Measurements from ENCODE around the gene ADAM21. TPM values are rescaled to one million over a fixed set of nuclear protein-coding genes. Genes with fewer than 3 reads are reported as not detected.

ADAM21 gene
- total and polyA plus RNA-seq, 2 of the 13 experiments (the other 11 are each of a cell fraction or from before 2014, with no cell fraction given), result 0.03 to 0.07 TPM

GRCh38 chr14:70416725-70417349 lies 35.1 kb upstream of the ADAM21 start, which contains the start of gene SYNJ2BP (continued):
- TF ChIP-seq ATAD3A (CRISPR knock-in tag; IDR thresholded peaks at IDR 0.05), result no peak
- peak; percentile 100 for TF ChIP-seq IRF2 (CRISPR knock-in tag; IDR thresholded peaks at IDR 0.05)
- no peak for TF ChIP-seq CENPT (CRISPR knock-in tag; IDR thresholded peaks at IDR 0.05; ENCODE audit: low read depth)
- TF ChIP-seq MAZ (IDR thresholded peaks at IDR 0.05; ENCODE audit: borderline replicate concordance, low read depth, low read length), result no peak
- peak; percentile 48 for TF ChIP-seq MAZ (CRISPR knock-in tag; IDR thresholded peaks at IDR 0.05; ENCODE audit: low read depth)
- peak; percentile 63; the same call in 1 of the 2 replicates for TF ChIP-seq THAP9 (CRISPR knock-in tag; IDR thresholded peaks at IDR 0.05; ENCODE audit: borderline replicate concordance)
- TF ChIP-seq HNF4G (IDR thresholded peaks at IDR 0.05; ENCODE audit: borderline replicate concordance, low read depth, low read length), result no peak
- no peak for TF ChIP-seq HNF4G (CRISPR knock-in tag; IDR thresholded peaks at IDR 0.05; ENCODE audit: borderline replicate concordance, low read depth)
- TF ChIP-seq NFATC3 (CRISPR knock-in tag; IDR thresholded peaks at IDR 0.05), result no peak
- TF ChIP-seq STAG1 (CRISPR knock-in tag; IDR thresholded peaks at IDR 0.05), result 0 out of 2 replicates have a peak, but pooled peaks have one; percentile 6
- no peak; the same call in 1 of the 2 replicates for TF ChIP-seq ZNF350 (CRISPR knock-in tag; IDR thresholded peaks at IDR 0.05; ENCODE audit: borderline replicate concordance, low read depth)
- TF ChIP-seq POGZ (CRISPR knock-in tag; IDR thresholded peaks at IDR 0.05), result peak; percentile 84
- TF ChIP-seq, protein P1, sequence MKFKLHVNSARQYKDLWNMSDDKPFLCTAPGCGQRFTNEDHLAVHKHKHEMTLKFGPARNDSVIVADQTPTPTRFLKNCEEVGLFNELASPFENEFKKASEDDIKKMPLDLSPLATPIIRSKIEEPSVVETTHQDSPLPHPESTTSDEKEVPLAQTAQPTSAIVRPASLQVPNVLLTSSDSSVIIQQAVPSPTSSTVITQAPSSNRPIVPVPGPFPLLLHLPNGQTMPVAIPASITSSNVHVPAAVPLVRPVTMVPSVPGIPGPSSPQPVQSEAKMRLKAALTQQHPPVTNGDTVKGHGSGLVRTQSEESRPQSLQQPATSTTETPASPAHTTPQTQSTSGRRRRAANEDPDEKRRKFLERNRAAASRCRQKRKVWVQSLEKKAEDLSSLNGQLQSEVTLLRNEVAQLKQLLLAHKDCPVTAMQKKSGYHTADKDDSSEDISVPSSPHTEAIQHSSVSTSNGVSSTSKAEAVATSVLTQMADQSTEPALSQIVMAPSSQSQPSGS (CRISPR knock-in tag; IDR thresholded peaks at IDR 0.05), result peak; percentile 47; the same call in 1 of the 2 replicates
- peak; percentile 52; the same call in 1 of the 2 replicates for TF ChIP-seq BRD4 (CRISPR knock-in tag; IDR thresholded peaks at IDR 0.05)
- TF ChIP-seq HDAC6 (IDR thresholded peaks at IDR 0.05; ENCODE audit: low read depth, low read length), result no peak
- no peak for TF ChIP-seq JUND (CRISPR knock-in tag; IDR thresholded peaks at IDR 0.05)
- TF ChIP-seq ZBTB4 (CRISPR knock-in tag; IDR thresholded peaks at IDR 0.05; ENCODE audit: borderline replicate concordance), result no peak
- no peak for TF ChIP-seq ARID3A (IDR thresholded peaks at IDR 0.05; ENCODE audit: low read depth, low read length)
- TF ChIP-seq, protein P2, sequence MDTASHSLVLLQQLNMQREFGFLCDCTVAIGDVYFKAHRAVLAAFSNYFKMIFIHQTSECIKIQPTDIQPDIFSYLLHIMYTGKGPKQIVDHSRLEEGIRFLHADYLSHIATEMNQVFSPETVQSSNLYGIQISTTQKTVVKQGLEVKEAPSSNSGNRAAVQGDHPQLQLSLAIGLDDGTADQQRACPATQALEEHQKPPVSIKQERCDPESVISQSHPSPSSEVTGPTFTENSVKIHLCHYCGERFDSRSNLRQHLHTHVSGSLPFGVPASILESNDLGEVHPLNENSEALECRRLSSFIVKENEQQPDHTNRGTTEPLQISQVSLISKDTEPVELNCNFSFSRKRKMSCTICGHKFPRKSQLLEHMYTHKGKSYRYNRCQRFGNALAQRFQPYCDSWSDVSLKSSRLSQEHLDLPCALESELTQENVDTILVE (CRISPR knock-in tag; IDR thresholded peaks at IDR 0.05), result 0 out of 2 replicates have a peak, but pooled peaks have one; percentile 16

All from HepG2 (cell line).